Measurements from ENCODE around the gene NEK11. TPM values are rescaled to one million over a fixed set of nuclear protein-coding genes. Genes with fewer than 3 reads are reported as not detected.

Gene NEK11
- total RNA-seq, 1 donor from 2014 or later = 1.2 TPM

DNA sequence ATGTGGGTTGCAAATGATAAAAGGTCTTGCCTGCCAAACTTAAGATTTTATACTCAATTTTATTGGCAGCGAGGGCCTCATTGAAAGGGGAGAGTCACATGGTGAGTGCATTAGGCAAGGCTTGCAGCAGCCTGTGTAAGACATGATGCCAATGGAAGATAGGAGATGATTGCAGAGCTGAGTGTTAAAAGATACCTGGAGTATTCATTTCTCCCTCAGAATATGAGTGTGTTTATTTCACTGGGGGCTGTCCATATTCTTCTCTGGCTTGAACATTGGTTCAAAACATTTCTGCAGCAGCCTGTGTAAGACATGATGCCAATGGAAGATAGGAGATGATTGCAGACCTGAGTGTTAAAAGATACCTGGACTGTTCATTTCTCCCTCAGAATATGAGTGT, 189.7 kb downstream of the NEK11 start:
- peak; percentile 42 for ATAC-seq
- DNase-seq = no peak
- intact Hi-C loops (cut with micrococcal nuclease) = no loop called here

DNA sequence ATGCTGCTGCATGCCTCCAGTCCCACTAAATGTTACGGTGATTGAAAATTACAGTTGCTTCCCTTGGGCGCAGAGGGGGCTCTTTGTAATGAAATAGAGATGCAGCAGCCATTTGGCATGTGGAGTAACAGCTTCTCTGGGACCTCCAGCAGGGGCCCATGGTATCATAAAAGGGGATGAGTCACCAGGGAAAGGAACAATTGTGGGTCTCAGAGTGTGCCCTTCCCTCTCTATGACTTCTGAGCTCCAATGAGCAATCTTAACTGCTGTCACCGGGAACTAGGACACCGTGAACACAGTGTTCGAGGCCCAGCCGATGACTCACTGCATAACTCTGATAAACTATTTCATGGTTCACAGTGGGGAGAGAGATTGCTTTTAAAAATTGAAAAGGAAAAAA, 190.1 kb downstream of the NEK11 start:
- peak; percentile 31 for DNase-seq
- intact Hi-C loops (cut with micrococcal nuclease) = no loop called here
- ATAC-seq = peak; percentile 86

DNA sequence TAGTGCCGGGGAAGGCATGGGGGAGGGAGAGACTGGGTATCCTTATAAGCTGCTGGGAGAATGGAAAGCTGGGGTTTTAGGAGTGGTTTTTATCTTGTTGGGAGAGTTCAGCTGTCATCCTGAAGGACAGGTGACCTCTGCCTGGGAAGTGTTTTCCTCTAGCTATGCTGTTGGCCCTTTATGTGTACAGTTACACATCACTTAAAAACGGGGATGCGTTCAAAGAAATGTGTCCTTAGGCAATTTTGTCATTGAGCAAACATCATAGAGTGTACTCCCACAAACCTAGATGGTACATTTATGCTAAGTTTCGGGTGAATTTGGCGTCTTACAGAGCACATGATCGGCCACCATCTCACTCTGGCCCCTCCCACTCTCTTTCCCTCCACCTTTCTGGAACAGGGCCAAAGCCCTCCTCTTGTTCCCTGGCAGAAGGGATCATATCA, 190.6 kb downstream of the NEK11 start:
- DNase-seq (no peak), ATAC-seq (peak; percentile 22)
- intact Hi-C loops (cut with micrococcal nuclease) = no loop called here

DNA sequence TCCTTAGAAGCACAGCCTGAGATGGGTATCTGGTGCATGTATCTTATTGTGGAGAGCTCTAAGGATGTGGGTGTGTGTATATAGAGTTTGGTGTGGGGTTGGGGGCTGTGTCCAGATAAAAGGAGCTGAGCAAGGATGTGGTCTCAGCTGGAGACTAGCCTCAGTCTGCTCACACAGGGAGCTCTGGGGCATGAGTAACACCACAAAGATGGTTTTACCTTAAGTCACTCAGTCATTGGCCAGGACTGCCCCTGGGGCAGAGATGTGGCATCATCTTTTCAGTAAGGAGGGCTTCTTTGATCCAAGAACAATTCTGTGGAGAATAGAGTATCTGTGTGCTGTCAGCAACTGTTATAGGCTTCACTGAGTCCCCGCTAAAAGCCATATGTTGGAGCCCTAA, 191.5 kb downstream of the NEK11 start:
- DNase-seq = no peak
- intact Hi-C loops (cut with micrococcal nuclease) = no loop called here
- ATAC-seq = no peak

DNA sequence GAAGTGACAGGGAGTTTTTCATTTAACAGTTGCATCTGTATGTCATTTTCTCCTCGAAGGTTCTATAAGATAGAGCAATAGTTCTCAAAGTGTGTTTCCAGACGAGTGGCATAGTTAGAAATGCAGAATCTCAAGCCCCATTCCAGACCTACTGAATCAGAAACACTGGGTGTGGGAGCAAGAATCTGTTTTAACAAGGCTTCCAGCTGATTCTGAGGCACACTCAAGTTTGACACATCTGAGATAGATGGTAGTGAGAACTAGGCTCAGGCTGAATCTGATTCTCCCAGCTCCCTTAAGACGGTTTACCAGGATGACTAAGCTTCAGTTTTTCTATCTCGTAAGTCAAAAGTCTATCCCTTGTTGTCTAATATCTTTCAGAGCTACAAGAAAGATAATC, 195.1 kb downstream of the NEK11 start:
- no peak for DNase-seq

DNA sequence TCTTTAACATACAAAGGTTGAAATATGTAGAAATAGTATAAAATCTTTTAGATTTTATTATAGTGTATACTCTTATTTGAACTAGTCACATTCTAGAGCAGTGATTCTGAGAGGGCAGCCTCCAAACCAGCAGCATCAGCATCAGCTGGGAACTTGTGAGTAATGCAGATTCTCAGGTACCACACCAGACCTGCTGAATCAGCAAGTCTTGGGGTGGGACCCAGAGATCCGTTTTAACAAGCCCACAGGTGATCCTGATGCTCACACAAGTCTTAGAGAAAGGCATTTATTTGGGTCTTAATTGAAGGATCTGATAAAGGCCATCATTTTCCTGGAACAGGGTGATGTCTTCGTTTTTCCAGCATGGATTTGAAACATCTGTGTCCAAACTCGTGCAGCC, 195.9 kb downstream of the NEK11 start:
- no peak for ATAC-seq

More for the DNA sequence above, 195.1 kb downstream of the NEK11 start:
- ATAC-seq = no peak
- intact Hi-C loops (cut with micrococcal nuclease) = no loop called here

DNA sequence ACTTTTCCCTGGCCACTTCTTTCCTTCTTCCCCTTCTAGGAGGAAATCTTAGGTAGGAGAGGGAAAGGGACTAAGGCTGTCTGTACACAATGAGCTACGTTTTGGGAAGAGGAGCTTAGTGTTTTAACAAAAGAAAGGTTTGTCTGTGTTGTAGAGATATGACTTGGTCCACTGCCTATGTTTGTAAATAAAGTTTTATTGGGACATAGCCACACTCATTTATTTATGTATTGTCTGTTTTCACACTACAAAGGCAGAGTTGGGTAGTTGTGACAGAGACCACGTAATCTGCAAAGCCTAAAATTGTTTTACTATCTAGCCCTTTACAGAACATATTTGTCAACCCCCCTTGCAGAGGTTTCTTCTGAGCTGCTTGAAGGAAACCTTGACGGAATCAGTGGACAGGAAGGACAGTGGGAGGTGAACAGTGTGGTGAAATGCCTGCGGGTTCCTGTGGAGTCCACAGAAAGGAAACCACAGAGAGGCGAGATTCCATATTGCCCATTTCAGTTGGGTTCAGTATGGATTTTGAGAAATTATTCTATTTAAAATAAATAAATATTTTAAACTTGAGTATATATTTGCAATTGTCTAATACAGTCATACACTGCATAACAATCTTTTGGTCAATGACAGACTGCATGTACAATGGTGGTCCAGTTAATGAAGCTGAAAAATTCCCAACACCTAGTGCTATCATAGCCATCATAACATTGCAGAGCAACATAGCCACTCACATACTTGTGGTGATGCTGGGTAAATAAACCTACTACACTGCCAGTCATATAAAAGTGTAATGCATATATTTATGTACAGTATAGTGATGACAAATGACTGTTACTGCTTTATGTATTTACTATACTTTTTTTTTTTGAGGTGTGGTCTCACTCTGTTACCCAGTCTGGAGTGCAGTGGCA, 197.0 kb downstream of the NEK11 start:
- intact Hi-C loops (cut with micrococcal nuclease) = no loop called here
- no peak for ATAC-seq
- no peak for DNase-seq

More for the DNA sequence above, 195.9 kb downstream of the NEK11 start:
- intact Hi-C loops (cut with micrococcal nuclease) = no loop called here
- DNase-seq = no peak

DNA sequence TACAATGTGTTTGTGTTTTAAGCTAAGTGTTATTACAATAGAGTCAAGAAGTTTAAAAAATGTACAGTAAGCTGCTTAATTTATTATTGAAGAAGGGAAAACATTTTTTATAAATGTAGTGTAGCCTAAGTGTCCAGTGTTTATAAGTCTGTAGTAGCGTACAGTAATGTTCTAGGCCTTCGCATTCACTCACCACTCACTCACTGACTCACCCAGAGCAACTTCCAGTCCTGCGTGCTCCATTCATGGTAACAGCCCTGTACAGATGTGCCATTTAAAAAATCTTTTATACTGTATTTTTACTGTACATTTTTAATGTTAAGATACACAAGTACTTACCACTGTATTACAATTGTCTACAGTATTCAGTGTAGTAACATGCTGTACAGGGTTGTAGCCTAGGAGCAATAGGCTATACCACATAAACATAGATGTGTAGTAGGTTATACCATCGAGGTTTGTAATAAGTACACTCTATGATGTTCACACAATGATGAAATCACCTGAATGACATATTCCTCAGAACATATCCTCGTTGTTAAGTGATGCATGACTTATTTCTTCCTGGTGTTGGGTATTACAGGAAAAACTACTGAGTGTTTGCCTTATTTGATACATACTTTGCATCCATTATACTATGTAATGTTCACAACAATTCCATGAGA, 198.3 kb downstream of the NEK11 start:
- DNase-seq = no peak
- ATAC-seq = no peak
- intact Hi-C loops (cut with micrococcal nuclease) = no loop called here

DNA sequence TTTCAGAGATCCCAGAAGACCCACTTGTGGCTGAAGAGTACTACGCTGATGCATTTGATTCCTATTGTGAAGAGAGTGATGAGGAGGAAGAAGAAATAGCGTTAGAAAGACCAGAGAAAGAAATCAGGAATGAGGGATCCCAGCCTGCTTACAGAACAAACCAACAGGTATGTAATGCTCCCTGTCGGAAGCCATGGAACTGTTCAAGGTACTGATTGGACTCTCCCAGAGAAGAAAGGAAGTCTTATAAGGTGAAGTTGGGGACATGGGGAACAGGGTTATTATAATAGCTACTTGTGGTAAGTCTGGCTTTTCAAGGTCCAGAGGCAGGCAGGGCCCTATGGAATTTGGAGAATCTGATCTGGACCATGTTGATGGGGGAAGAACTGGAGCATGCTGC, 201.8 kb downstream of the NEK11 start:
- DNase-seq (no peak), ATAC-seq (no peak)
- intact Hi-C loops (cut with micrococcal nuclease) = no loop called here

DNA sequence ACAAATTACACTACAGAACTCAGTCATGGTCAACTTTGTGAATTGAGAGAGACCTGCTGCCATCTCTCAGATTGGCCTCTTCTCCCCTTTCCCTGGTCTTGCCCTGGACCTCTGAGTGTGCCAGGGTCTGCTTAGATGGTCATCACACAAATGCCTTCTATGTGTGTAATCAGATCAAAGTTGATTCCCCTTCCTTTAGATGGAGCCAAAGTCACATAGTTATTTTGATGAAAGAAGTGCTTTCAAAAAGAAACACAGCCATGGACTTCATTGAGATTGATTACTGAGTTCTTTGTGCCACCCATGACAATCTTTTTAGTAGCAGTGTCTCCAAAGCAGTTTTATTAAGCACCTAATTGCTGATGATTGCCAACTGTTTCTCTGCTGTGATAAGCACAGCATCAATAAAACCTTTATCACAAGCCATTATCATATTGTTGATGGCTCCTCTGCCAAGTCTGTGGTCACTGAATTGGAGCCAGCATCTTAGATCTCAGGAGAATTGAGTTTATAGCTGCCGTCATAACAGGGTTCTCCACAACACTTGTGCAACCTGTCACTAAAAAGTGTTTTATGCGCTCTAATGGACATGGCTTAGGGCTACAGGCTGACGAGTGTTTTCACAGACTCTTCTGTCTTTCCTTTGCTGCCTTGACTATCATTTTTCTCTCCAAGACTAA, 205.2 kb downstream of the NEK11 start:
- ATAC-seq = no peak

DNA sequence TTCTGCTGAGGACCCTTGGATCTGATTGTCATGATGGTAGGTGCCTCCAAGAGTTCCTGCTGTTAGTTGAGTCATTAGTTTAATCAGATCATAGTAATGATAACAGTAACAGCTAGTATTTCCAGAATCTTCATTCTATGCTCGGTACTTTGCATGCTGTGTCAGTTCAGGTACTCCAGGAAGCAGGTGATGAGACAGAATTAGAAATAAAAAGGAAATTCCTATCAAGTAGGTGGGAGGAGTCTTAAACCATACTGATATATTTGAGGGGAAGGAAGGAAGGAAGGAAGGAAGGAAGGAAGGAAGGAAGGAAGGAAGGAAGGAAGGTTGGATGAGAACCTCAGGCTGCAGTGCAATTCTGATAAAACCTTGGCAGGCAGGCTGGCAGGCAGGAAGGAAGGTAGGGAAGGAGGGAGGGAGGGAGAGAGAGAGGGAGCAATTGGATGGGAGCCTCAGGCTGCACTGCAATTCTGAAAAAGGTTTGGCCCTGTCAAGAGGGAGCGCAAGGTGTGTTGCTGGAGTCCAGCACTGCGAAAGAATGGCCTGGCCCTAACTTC, 206.1 kb downstream of the NEK11 start:
- ATAC-seq (no peak), DNase-seq (no peak)
- intact Hi-C loops (cut with micrococcal nuclease) = no loop called here

More for the DNA sequence above, 205.2 kb downstream of the NEK11 start:
- intact Hi-C loops (cut with micrococcal nuclease) = no loop called here
- DNase-seq = no peak

DNA sequence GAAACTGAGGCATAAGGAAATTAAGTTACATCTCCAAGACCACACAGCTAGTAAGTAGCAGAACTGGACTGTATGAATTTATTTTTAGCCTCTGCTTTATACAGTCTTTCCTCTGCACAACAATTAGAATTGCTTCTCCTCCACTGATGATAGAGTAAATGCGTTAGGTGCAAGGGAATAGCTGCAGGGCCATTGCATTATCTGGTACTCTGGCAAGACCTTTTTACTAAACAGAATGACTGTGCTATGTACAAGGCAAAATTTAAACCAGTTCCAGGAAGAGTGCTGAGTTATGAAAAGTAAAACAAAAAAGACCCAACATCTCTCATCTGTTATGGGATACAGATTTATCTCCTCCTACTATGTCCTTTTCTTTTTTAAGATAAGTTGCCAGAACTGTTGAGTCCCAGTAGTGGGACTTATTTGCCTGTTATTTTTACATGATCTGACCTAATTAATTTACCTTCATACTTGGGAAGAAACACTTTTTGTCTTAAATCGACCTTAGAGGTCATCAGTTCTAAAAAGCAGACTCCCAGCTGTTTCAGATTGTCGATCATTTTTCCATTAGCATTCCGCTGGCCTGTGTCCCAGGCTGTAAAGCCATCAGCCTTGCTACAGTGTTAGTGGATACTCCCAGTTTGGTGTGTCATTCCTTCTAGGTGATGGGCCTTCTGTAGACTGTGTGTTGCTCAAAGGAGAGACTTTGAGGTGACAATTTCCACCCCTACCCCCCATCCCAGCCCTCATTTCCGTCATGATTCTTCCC, 207.4 kb downstream of the NEK11 start:
- intact Hi-C loops (cut with micrococcal nuclease) = no loop called here
- ATAC-seq (no peak), DNase-seq (no peak)

DNA sequence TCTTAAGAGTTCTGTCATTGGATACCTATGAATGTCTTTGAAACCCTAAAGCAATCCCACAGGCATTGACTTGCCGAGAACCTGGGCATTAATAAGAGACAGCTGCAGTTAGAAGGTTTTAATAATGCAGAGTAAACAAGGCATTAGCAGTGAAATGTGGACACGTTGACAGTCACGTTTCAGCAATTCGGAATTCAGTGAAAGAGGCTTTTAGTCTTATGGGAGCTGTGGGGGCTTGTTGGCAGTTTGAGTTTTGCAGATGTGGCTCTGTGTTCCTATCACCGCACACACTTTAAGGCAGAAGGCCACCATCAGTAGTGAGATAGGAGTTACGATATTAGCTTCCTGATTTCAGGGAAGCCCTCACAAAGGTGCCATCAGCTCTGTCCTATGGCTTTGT, 209.7 kb downstream of the NEK11 start:
- DNase-seq (no peak), ATAC-seq (no peak)
- intact Hi-C loops (cut with micrococcal nuclease) = no loop called here

DNA sequence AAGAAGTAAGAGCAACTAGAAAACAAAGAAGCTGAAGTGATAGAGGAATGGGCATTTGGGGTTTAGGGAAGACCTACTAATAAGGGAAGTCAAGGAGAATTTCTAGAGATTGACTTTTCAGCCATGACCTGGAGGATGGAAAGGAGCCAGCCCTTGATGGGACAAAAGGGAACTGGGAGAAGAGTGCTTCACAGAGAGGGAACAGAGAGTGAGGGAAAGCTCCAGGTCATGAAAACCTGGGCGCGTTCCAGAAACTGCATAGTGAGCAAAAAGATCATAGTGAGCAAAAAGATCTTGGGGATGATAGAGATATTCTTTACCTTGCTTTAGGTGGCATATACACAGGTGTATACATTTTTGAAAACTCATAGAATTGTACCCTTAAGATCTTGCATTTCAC, 211.8 kb downstream of the NEK11 start:
- ATAC-seq (no peak), DNase-seq (no peak)
- intact Hi-C loops (cut with micrococcal nuclease) = no loop called here

DNA sequence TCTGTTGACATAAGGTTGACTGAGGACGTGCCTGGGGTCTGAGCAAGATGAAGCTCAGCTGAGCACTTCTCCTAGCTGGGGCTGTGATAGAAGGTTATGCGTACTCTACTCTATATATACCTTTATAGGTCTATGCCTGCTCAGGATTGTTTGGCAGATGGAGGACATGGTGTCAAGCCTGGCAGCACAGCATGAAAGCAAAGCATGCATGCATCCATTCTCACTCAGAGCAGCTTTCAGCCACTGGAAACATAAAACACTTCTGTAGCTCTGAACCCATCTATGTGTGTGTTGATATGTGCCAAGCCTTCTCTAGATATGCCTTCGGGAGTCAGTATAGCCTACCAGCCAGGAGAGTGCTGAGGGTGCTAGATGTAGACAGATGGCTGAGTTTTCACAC, 212.6 kb downstream of the NEK11 start:
- DNase-seq (no peak), ATAC-seq (no peak)
- intact Hi-C loops (cut with micrococcal nuclease) = no loop called here

DNA sequence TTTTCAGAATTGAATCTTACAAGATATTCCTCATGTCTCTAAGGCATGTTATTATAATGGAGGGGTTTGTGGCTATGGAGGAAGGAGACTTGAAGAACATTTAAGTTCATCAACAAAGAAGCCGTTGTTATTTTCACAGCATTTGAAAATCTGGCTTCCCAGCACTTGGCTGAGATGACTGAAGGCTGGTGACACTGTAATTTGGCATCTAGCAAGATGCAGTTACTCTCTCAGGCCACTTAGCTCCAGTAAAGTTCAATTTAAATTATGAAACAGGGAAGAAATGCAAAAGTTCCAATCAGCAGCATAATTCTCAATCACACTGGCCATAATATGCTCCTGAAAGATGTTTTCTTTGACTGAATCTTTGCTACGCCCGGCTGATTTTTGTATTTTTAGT, 215.5 kb downstream of the NEK11 start:
- intact Hi-C loops (cut with micrococcal nuclease) = no loop called here
- DNase-seq (no peak), ATAC-seq (no peak)

DNA sequence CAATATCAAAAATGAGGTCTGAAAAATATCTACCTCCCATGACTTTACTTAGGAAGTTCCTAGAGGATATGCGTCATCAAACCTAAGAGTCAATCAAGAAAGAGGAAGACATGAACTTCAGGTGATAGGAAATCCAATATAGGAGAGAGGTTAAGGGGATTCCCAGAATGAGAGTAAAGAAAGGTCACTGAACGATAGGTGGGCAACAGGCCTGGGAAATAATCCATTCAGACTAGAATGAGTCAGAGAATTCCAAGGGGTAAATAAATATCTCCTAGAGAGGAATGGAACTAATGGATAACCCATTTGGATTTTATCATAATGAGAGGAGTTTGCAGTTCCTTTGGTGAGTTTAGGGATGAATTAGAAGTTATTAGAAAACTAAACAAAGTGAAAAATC, 223.8 kb downstream of the NEK11 start:
- ATAC-seq (no peak), DNase-seq (no peak)
- intact Hi-C loops (cut with micrococcal nuclease) = no loop called here

DNA sequence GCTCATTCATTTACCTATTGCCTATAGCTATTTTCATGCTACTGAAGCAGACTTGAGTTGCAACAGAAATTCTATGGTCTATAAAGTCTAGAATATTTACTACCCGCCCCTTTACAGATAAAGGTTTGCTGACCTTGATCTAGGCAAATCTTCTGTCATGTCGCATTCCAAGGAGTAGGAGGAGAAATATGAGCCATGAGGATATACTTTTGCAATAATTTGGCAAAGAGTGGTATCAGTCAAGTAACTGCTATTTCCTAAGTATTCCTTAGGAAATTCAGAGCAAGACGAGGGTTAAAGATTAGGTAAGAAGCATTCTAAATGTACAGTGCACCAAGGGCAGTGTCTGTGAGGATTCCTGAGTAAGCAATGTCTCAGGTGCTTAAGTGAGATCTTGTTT, 233.8 kb downstream of the NEK11 start:
- intact Hi-C loops (cut with micrococcal nuclease) = no loop called here
- DNase-seq (no peak), ATAC-seq (no peak)

DNA sequence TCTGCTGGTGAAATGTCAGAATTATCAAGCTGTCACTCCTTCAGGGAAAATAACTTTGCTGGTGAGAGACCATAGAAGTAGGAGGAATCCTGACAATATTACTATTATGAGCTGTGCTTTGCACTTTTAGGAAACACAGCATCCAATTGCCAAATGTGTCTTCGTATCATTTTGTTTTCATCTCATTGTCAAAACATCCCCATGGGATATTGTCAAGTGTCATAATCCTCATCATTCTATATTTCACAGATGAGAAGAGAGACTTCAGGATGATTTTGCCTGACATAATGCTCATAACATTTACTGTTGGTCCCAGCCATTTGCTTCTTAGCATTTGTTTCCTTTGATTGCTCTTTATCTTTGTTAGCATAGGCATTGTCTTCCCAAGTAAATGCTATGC, 234.4 kb downstream of the NEK11 start:
- no peak for ATAC-seq
- no peak for DNase-seq
- intact Hi-C loops (cut with micrococcal nuclease) = no loop called here
